Measurements from ENCODE around the gene JARID2.

GRCh38 chr6:15444081-15444731 lies 198.3 kb downstream of the JARID2 start:
- TF ChIP-seq CTCF (conservative IDR thresholded peaks at IDR 0.05; ENCODE audit: low read depth, low read length), result no peak; the same call in 1 of the 2 replicates
- no peak for TF ChIP-seq POLR2A (IDR thresholded peaks at IDR 0.05; ENCODE audit: low read depth, low read length)
- TF ChIP-seq RAD21 (IDR thresholded peaks at IDR 0.05; ENCODE audit: low read length), result peak; percentile 11; the same call in 1 of the 2 replicates
